Adrenal gland (tissue), 12 donors: Measurements from ENCODE around the gene CYP11A1. TPM values are rescaled to one million over a fixed set of nuclear protein-coding genes. Genes with fewer than 3 reads are reported as not detected.

Experiments used
- DNase-seq, 7 donors: peaks; one replicate each; pipeline ENCODE4 v3.0.0-alpha.2; 2019 to 2020
- H3K27ac ChIP-seq, 5 donors: fragments of 200-600 bp; sonication (generic) in 4 of 5; 1 replicate in 3 of 5; 2 replicates in 2 of 5; pipeline versions ENCODE4 v1.5.1 to v1.8.0; 2016 to 2020; ENCODE audit warnings: mild to moderate bottlenecking in 1 of 5
- H3K27me3 ChIP-seq: fragments of 200-600 bp; 2 replicates; pipeline ENCODE4 v1.8.0; 2021
- H3K36me3 ChIP-seq, 2 donors: fragments of 200-600 bp; replicated peaks in 1 of 2; 1 replicate in 1 of 2; 2 replicates in 1 of 2; pipeline versions ENCODE4 v1.5.1 to v1.8.0; 2018 to 2022
- H3K4me1 ChIP-seq, 2 donors: fragments of 200-600 bp; replicated peaks in 1 of 2; 1 replicate in 1 of 2; 2 replicates in 1 of 2; pipeline versions ENCODE4 v1.5.1 to v1.8.0; 2018 to 2021
- H3K4me3 ChIP-seq, 4 donors: fragments of 200-600 bp; sonication (generic) in 3 of 4; one replicate each; pipeline ENCODE4 v1.5.1; 2016 to 2018
- H3K9me3 ChIP-seq, 3 donors: fragments of 200-600 bp; sonication (generic) in 1 of 3; replicated peaks in 1 of 3; 1 replicate in 2 of 3; 2 replicates in 1 of 3; pipeline versions ENCODE4 v1.5.1 to v1.8.0; 2016 to 2021
- POLR2A ChIP-seq, 2 donors: fragments of 450-650 bp; IDR thresholded peaks; one replicate each; pipeline ENCODE4 v1.6.1; 2017; ENCODE audit warnings: antibody characterized with exemption in 2 of 2, mild to moderate bottlenecking in 2 of 2, moderate library complexity in 1 of 2
- WGBS, 4 donors: extraction: QIAGEN DNeasy Blood & Tissue Kit in 2 of 4; methylation state at CpG; one replicate each; pipeline versions ENCODE4 v1.1.5 to v1.1.7; 2013 to 2017; 5-methylcytosine and 5-hydroxymethylcytosine counted together
- intact Hi-C, 2 donors: fragments of 100-400 bp; cut with DNase I; formaldehyde crosslinking; loops; one replicate each; pipeline versions ENCODE4 v1.14.1 to v1.15.0; 2022 to 2023
- polyA plus RNA-seq, 3 donors: library from polyadenylated mRNA; stranded (reverse); fragments of 200-250 nt in 2 of 3; fragments of 350-450 nt in 1 of 3; fragmentation: Illumina TruSeq in 1 of 3; extraction: RNeasy Lipid Tissue Mini Kit (QIAGEN cat#74804) in 1 of 3; gene quantifications; one replicate each; pipeline ENCODE4 v1.2.3, GENCODE V29; 2013 to 2014
- total RNA-seq, 9 donors: library from RNA; depleted of rRNA in 4 of 9; stranded (reverse); fragments of >200 nt in 4 of 9; fragments of 120-200 nt in 1 of 9; fragmentation: NEBNext Ultra II Directional in 1 of 9; extraction: Animal tissue kit (Norgen Biotek cat#: 25700) in 1 of 9; gene quantifications; one replicate each; pipeline versions ENCODE4 v1.1.0 to v1.2.4, GENCODE V29; 2013 to 2023
- TF ChIP-seq, protein P1 (sequence below), 6 experiments: fragments of 450-650 bp in 4 of 6; fragments of 200-600 bp in 2 of 6; sonication (generic) in 1 of 6; IDR thresholded peaks; 1 replicate in 5 of 6; 2 replicates in 1 of 6; pipeline versions ENCODE4 v1.5.1 to v1.8.0; 2016 to 2021; ENCODE audit warnings: antibody characterized with exemption in 6 of 6, mild to moderate bottlenecking in 2 of 6, moderate library complexity in 1 of 6
- donor health status: healthy with polysubstance abuse.
- donor health status: Bipolar disorder and iron deficiency.
- donor health status: DM: yes; HTN: yes; CAD: no.
- donor health status: DM: no; HTN: no; CAD: no.
- donor health status: DM: no; HTN: no; CAD: no.
- donor health status: DM: yes; HTN: yes; CAD: no.

CYP11A1 gene
- total and polyA plus RNA-seq, 12 donors, result 233 to 5,219 (median 1,366) TPM

DNA sequence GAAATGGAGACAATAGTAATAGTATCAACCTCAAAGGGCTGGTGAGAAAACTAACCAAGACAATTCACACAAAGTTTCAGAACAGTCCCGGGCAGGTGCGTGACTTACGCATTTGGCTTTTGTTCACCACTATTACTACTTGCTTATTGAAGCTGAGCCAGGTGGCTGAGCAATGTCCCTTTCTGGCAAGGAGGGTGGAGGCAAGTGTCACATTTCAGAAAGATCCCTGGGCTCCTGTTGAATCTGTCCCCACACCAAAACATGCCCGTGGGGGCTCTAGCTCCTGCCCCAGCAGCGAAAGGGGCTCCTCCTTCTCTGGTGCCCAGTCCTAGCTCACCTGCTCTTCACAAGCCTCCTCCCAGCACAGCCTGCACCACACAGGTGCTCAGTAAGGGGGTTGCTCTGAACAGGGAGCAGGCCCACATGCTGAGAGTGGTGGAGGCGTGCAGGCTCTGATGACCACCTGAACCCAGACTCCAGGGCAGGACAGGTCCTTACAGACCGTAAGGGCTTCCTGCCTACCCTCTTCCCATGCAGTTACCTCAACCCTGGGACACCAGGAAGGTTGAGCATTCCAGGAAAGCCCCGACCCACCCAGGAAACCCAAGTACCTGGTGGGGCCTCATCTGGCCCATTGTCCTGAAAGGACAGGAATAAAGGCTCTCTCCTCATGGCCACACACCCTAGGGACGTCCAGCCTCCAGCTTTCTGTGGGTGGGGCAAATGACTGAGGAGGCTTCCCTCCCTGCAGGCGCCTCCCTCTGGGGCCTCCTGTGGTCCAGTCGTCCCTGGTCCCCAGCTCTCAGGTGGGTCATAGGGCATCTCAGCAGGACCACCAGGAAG is 33.7 kb upstream of the CYP11A1 start:
- Histone ChIP-seq H3K36me3 (no peaks in the 10 kb centered on the region), H3K27me3 (no peaks in the 10 kb centered on the region), H3K4me3 (no peak overlapping the region), H3K9me3 (no peaks in the 10 kb centered on the region), H3K4me1 (peaks cover 2 to 10% of the 10 kb centered on the region in 2 donors), H3K27ac (no peak overlapping the region)
- TF ChIP-seq, protein P1, sequence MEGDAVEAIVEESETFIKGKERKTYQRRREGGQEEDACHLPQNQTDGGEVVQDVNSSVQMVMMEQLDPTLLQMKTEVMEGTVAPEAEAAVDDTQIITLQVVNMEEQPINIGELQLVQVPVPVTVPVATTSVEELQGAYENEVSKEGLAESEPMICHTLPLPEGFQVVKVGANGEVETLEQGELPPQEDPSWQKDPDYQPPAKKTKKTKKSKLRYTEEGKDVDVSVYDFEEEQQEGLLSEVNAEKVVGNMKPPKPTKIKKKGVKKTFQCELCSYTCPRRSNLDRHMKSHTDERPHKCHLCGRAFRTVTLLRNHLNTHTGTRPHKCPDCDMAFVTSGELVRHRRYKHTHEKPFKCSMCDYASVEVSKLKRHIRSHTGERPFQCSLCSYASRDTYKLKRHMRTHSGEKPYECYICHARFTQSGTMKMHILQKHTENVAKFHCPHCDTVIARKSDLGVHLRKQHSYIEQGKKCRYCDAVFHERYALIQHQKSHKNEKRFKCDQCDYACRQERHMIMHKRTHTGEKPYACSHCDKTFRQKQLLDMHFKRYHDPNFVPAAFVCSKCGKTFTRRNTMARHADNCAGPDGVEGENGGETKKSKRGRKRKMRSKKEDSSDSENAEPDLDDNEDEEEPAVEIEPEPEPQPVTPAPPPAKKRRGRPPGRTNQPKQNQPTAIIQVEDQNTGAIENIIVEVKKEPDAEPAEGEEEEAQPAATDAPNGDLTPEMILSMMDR (IDR thresholded peaks at IDR 0.05), result no peak
- TF ChIP-seq POLR2A (IDR thresholded peaks at IDR 0.05), result no peak
- peak in 2 of 7 donors; percentile 50 to 51 for DNase-seq
- 50 to 67% (median 65%) methylated on average over 5 to 11 of the region's 11 CpGs for whole genome bisulfite sequencing, 4 donors
- intact Hi-C loops, result no loop called here

DNA sequence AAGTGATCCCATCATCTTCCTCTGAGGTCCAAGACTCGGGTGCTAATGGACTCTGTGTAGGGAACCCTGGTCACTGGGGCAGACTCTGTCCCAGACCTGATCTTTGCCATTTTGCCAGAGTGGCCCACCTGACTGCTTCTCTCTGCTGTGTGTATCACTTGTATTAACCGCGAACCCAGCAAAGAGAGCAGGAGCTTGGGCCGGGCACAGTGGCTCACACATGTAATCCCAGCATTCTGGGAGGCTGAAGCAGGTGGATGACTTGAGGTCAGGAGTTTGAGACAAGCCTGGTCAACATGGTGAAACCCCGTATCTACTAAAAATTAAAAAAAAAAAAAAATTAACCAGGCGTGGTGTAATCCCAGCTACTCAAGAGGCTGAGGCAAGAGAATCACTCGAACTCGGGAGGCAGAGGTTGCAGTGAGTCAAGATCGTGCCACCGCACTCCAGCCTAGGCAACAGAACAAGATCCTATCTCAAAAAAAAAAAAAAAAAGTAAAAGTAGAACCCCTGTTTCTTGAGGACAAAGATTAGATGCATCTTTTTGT is 32.9 kb upstream of the CYP11A1 start:
- no peaks in the 10 kb centered on the region for H3K27me3 ChIP-seq
- H3K36me3 ChIP-seq, result no peaks in the 10 kb centered on the region
- H3K9me3 ChIP-seq, result no peaks in the 10 kb centered on the region
- H3K4me1 ChIP-seq, result peaks cover 0 to 3% of the 10 kb centered on the region in 2 donors
- WGBS, 4 donors, result 85 to 87% (median 85%) methylated on average over 10 of the region's 10 CpGs
- intact Hi-C loops, result no loop called here
- no peak for TF ChIP-seq POLR2A (IDR thresholded peaks at IDR 0.05)
- TF ChIP-seq, protein P1 (IDR thresholded peaks at IDR 0.05), result no peak
- H3K27ac ChIP-seq, result no peak overlapping the region
- DNase-seq, result no peak
- no peak overlapping the region for H3K4me3 ChIP-seq

GRCh38 chr15:74399511-74400312 is 32.3 kb upstream of the CYP11A1 start:
- WGBS, 4 donors, result 26 to 44% (median 39%) methylated on average over 3 to 5 of the region's 5 CpGs
- DNase-seq, result no peak
- H3K4me1 ChIP-seq, result no peaks in the 10 kb centered on the region

More at GRCh38 chr15:74399511-74400312, 32.3 kb upstream of the CYP11A1 start:
- H3K4me3 ChIP-seq, result no peak overlapping the region
- no peaks in the 10 kb centered on the region for H3K36me3 ChIP-seq
- no peak for TF ChIP-seq POLR2A (IDR thresholded peaks at IDR 0.05)
- TF ChIP-seq, protein P1 (IDR thresholded peaks at IDR 0.05), result no peak
- H3K27me3 ChIP-seq, result no peaks in the 10 kb centered on the region
- intact Hi-C loops, result no loop called here
- no peaks in the 10 kb centered on the region for H3K9me3 ChIP-seq
- no peak overlapping the region for H3K27ac ChIP-seq
